ENCODE measurements around the gene FAM163B.

The FAM163B gene

DNA sequence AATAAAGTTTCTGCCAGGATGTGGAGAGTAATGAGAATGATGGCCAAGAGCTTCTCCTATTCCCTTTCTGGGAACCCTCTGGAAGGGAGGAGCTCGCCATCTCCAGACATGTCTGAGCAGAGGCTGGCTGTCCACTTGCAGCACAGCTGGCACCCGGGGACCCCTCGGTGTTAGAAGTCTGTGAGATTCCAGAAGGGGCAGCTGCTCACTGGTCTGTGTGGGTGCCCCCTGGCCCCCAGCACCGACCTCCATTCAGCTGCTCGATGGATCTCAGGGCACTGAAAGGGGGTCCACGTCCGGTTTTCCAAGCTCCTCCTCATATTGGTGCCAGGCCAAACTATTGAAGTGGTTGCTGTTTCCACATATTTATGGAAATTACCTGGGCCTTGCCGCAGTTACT lies 3.6 kb upstream of the FAM163B start:
- H3K4me3 ChIP-seq (ENCODE audit: control insufficient read depth, low read depth, low read length) = no peak overlapping the region
- TF ChIP-seq, protein P1, sequence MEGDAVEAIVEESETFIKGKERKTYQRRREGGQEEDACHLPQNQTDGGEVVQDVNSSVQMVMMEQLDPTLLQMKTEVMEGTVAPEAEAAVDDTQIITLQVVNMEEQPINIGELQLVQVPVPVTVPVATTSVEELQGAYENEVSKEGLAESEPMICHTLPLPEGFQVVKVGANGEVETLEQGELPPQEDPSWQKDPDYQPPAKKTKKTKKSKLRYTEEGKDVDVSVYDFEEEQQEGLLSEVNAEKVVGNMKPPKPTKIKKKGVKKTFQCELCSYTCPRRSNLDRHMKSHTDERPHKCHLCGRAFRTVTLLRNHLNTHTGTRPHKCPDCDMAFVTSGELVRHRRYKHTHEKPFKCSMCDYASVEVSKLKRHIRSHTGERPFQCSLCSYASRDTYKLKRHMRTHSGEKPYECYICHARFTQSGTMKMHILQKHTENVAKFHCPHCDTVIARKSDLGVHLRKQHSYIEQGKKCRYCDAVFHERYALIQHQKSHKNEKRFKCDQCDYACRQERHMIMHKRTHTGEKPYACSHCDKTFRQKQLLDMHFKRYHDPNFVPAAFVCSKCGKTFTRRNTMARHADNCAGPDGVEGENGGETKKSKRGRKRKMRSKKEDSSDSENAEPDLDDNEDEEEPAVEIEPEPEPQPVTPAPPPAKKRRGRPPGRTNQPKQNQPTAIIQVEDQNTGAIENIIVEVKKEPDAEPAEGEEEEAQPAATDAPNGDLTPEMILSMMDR (conservative IDR thresholded peaks at IDR 0.05; ENCODE audit: control insufficient read depth, insufficient read depth, low read depth, low read length) = no peak
- no peak for DNase-seq (ENCODE audit: low read depth)

GRCh38 chr9:133612051-133612450 lies 2.9 kb upstream of the FAM163B start:
- TF ChIP-seq, protein P1 (conservative IDR thresholded peaks at IDR 0.05; ENCODE audit: control insufficient read depth, insufficient read depth, low read depth, low read length) = no peak
- H3K4me3 ChIP-seq (ENCODE audit: control insufficient read depth, low read depth, low read length) = no peak overlapping the region
- DNase-seq (ENCODE audit: low read depth) = no peak

- H3K4me3 ChIP-seq (ENCODE audit: control insufficient read depth, low read depth, low read length) = no peak overlapping the region
- TF ChIP-seq, protein P1 (conservative IDR thresholded peaks at IDR 0.05; ENCODE audit: control insufficient read depth, insufficient read depth, low read depth, low read length) = no peak
- no peak for DNase-seq (ENCODE audit: low read depth)
Measured at GRCh38 chr9:133610845-133611244, 1.7 kb upstream of the FAM163B start.

DNA sequence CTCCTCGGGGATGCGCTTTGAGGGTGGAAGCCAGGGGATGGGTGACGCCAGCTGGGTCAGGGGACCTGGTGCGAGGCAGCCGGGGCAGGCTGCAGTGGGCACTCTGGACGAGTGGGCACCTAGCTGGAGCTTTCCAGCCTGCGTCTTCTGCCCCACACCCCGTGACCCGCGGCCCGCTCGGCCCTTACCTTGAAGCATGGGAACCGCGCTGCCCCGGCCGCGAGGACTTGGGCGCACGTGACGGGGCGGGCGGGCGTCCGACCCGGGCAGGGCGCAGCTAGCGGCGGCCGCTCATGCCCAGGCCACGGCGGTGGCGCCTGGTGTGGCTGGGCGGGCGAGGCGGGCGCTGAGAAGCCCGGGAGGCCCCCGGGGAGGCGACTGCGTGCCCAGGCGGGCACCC lies 300 bp downstream of the FAM163B start:
- TF ChIP-seq, protein P1 (conservative IDR thresholded peaks at IDR 0.05; ENCODE audit: control insufficient read depth, insufficient read depth, low read depth, low read length) = no peak
- H3K4me3 ChIP-seq (ENCODE audit: control insufficient read depth, low read depth, low read length) = no peak overlapping the region
- DNase-seq (ENCODE audit: low read depth) = no peak

GRCh38 chr9:133608382-133608781 lies 807 bp downstream of the FAM163B start:
- no peak overlapping the region for H3K4me3 ChIP-seq (ENCODE audit: control insufficient read depth, low read depth, low read length)
- no peak for DNase-seq (ENCODE audit: low read depth)
- TF ChIP-seq, protein P1 (conservative IDR thresholded peaks at IDR 0.05; ENCODE audit: control insufficient read depth, insufficient read depth, low read depth, low read length) = no peak

DNA sequence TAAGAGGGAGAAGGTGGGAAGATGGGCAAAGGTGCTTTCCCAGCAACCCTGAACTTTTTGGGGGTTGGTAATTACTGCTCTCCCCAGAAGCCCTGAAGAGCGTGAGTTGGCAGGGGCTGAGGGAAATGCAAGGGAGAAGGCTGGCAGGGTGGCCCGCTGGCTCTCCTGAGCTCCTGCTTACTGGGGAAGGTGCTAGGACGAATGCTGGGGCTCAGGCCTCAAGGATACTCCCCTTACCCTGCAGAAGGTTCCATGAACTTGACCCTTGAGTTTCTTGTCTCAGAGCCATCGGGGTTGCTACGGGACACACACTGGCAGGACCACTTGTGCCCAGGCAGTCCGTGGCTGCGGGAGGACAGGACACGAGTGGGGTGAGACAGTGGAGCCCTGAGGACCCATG lies 1.2 kb downstream of the FAM163B start:
- H3K4me3 ChIP-seq (ENCODE audit: control insufficient read depth, low read depth, low read length) = no peak overlapping the region
- DNase-seq (ENCODE audit: low read depth) = no peak
- TF ChIP-seq, protein P1 (conservative IDR thresholded peaks at IDR 0.05; ENCODE audit: control insufficient read depth, insufficient read depth, low read depth, low read length) = no peak

GRCh38 chr9:133607381-133607780 lies 1.8 kb downstream of the FAM163B start:
- TF ChIP-seq, protein P1 (conservative IDR thresholded peaks at IDR 0.05; ENCODE audit: control insufficient read depth, insufficient read depth, low read depth, low read length) = no peak
- no peak for DNase-seq (ENCODE audit: low read depth)
- H3K4me3 ChIP-seq (ENCODE audit: control insufficient read depth, low read depth, low read length) = no peak overlapping the region
